GM23248 (cell line): Measurements from ENCODE around the gene ISYNA1.

ENCODE experiments used
- EZH2 ChIP-seq: fragments of 200-600 bp; sonication (generic); IDR thresholded peaks from 2 replicates; pipeline ENCODE4 v1.6.1; 2018; ENCODE audit warnings: antibody characterized with exemption, mild to moderate bottlenecking; ENCODE audit not compliant: insufficient read depth, poor library complexity, severe bottlenecking
- EZH2phosphoT487 ChIP-seq: fragments of 200-600 bp; sonication (generic); IDR thresholded peaks from 2 replicates; pipeline ENCODE4 v1.6.1; 2018; ENCODE audit warnings: antibody characterized with exemption, moderate library complexity, mild to moderate bottlenecking, low read depth; ENCODE audit not compliant: insufficient read depth

- TF ChIP-seq EZH2phosphoT487 (no peak), EZH2 (no peak)
These were observed 5.5 kb downstream of the ISYNA1 start for GRCh38 chr19:18432275-18433014.
